GM12874 (cell line): ENCODE measurements around the gene MPPED1.

Experiments used
- TF ChIP-seq, protein P1 (sequence below): IDR thresholded peaks from 2 replicates; pipeline ENCODE4 v1.5.1; 2011; ENCODE audit warnings: low read depth, mild to moderate bottlenecking, control low read depth, low read length, moderate library complexity; ENCODE audit not compliant: insufficient read depth

MPPED1 gene

DNA sequence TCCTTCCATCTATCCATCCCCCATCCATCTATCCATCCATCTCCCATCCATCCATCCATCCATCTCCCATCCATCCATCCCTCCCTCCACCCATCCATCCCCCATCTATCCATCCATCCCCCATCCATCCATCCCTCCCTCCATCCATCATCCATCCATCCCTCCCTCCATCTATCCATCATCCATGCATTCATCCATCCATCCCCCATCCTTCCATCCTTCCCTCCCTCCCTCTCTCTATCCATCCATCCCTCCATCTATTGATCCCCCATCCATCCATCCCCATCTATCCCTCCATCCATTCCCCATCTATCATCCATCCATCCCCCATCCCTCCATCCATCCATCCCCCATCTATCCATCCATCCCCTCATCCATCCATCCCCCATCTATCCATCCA, 96.7 kb downstream of the MPPED1 start:
- TF ChIP-seq, protein P1, sequence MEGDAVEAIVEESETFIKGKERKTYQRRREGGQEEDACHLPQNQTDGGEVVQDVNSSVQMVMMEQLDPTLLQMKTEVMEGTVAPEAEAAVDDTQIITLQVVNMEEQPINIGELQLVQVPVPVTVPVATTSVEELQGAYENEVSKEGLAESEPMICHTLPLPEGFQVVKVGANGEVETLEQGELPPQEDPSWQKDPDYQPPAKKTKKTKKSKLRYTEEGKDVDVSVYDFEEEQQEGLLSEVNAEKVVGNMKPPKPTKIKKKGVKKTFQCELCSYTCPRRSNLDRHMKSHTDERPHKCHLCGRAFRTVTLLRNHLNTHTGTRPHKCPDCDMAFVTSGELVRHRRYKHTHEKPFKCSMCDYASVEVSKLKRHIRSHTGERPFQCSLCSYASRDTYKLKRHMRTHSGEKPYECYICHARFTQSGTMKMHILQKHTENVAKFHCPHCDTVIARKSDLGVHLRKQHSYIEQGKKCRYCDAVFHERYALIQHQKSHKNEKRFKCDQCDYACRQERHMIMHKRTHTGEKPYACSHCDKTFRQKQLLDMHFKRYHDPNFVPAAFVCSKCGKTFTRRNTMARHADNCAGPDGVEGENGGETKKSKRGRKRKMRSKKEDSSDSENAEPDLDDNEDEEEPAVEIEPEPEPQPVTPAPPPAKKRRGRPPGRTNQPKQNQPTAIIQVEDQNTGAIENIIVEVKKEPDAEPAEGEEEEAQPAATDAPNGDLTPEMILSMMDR, result no peak

DNA sequence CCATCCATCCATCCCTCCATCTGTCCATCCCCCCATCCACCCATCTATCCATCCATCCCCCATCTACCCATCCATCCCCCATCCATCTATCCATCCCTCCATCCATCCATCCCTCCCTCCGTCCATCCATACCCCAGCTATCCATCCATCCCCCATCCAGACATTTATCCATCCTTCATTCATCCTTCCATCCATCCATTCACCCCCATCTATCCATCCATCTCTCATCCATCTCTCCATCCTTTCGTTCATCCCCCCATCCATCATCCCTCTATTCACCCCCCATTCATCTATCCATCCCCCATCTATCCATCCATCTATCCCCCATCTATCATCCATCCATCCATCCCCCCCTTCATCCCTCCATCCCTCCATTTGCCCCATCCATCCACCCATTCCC, 97.5 kb downstream of the MPPED1 start:
- TF ChIP-seq, protein P1, result no peak

DNA sequence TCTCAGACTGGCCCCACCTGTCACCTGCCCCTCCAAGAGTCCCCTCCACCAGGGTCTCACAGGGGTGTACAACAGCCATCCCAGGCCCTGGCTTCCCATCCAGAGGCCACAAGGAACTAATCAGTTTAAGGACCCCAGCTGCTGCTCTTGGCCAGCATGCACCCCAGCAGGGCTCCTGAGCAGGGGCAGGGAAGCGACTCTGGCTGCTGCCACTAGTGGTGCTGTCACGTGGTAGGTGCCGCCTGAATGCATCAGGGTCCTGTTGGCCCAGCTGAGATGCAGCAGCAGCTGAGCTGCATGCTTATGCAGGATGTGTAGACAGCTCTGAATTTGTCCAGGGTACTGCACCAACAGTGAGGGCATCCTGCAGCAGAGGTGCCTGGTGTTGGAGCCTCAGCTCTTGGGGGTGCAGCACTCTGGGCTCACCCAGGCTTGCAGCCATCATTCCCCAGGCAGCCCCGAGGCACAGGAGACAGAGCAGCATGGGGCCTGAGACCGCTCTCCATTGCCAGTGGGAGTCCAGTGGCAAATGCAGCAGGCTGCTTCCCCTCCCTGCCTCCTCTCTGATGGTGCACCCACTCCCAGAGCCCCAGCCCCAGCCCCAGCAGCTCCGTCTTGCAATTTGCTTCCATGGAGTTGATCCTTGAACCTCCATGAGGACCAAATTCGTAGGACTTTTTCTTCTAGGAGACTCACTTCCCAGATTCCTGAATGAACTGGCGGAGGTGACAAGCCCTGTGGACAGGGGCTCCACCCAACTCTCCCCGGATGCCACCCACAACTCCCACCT, 98.7 kb downstream of the MPPED1 start:
- TF ChIP-seq, protein P1, result no peak

DNA sequence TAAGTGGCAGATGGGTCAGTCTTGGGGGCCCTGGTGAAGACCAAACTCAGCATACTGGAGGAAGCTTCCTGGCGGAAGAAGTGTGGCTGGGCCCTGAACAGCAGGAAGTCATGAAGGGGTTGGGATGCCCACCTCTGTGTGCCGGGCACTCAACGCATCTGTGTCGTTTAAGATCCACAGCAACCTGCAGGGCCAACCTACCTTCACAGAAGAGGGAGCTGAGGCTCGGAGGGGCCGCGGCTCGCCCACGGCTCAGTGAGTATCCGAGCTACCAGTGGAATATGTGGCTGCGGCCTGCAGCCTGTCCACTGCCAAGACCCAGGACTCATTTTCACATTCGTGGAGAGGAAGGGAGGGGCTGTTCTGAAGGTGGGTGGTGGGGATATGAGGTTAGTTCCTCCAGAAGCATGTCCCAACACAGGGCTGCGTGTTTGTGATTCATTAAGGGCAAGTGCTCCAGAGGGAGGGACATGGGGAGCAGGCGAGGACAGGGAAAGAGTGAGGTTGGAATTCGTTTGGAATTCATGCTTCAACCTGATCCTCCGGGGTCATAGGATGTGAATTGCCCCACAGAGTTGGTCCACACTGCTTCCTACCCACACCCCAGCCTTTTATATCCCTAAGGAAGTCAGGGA, 99.6 kb downstream of the MPPED1 start:
- TF ChIP-seq, protein P1, result no peak

DNA sequence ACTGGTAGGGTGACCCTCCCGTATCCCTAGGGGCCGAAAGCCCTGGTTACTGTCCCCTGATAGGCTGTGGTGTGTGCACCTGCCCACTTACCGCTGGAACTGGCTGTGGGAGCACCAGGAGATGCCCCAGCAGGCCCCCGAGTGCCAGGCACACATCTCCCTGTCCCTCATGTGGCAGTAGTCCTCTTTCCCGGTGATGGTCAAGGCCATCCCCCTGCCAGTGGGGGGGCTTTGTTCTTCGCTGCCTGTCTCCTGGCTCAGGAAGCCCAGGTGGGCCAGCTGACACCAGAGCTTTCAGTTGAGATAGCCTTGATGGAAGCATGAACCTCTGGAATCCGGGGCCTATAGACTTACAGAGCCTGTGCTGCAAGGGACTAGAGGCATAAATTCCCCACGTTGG, 100.5 kb downstream of the MPPED1 start:
- TF ChIP-seq, protein P1, result no peak

DNA sequence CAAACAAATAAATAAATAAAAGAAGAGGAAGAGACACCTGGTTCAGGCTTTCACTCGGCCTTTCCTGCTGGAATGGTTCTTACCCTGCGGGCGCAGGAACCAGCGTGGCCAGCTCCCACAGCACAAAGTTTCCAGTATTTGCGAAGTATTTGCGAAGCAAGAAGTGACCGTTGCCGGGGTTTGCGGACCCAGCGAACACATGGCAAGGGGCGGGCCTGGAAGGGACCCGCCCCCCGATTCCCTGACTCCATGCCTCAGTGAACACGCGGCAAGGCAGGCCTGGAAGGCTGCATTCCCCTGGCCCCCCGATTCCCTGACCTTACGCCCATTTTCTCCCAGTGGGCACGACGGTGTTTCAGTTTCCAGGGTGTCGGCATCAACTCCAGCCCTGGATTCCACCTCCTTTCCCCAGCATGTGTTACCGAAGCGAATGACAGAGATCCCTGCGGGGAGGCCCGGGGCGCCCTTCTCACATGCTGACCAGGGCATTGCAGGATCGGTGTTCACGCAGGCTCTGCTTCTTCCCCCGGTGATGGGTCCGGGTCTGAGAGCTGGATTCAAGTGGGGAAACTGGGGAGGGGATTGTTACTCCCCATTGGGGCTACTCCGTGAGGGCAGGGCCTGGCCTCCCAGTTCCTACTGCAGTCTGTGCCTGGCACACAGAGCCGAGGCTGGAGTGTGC, 102.8 kb downstream of the MPPED1 start:
- TF ChIP-seq, protein P1, result no peak

DNA sequence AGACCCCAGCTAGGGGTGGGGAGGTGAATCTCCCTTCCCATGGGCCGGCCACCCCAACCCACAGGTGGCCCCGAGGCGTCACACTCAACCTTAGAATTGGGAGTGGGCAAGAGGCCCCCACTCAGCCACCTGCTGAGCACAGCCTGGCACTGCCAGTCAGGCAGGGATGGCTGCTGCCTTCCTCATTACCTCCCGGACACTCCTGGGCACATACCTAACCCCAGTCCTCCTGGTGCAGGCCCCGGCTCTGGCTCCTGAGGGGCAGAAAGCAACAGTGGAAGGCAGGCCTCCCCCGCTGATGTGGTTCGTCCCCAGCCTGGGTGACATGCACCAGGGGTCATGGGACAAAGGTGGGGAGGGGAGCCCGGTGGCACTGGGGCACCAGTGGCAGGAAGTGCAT, 103.6 kb downstream of the MPPED1 start:
- TF ChIP-seq, protein P1, result no peak
